ENCODE measurements around the gene GAB2. TPM values are rescaled to one million over a fixed set of nuclear protein-coding genes. Genes with fewer than 3 reads are reported as not detected.

GAB2 gene
- total RNA-seq, 4 donors from 2014 or later: 13.4 to 28.4 (median 19.8) TPM

DNA sequence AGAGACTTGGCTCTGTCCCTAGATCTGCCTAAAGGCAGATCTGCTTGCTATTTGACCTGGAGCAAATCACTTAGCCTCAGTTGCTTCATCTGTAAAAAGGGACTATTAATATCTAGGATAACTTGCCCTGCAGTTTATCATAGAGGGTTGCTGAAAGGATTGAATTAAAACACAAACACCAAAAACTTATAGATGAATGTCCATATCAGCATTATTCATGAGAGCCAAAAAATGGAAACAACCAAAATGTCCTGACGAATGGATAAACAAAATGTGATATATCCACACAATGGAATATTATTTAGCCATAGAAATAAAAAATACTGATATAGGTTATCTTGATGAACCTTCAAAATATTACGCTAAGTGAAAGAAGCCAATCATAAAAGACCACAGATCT, 161.7 kb downstream of the GAB2 start:
- Histone ChIP-seq H3K9me3 (no peaks in the 10 kb centered on the region), H3K27ac (no peak overlapping the region), H3K4me1 (peaks cover 9% of the 10 kb centered on the region), H3K27me3 (no peaks in the 10 kb centered on the region), H3K4me3 (no peak overlapping the region), H3K36me3 (no peaks in the 10 kb centered on the region)
- 94% methylated on average over 2 of the region's 2 CpGs for WGBS
- TF ChIP-seq, protein P1, sequence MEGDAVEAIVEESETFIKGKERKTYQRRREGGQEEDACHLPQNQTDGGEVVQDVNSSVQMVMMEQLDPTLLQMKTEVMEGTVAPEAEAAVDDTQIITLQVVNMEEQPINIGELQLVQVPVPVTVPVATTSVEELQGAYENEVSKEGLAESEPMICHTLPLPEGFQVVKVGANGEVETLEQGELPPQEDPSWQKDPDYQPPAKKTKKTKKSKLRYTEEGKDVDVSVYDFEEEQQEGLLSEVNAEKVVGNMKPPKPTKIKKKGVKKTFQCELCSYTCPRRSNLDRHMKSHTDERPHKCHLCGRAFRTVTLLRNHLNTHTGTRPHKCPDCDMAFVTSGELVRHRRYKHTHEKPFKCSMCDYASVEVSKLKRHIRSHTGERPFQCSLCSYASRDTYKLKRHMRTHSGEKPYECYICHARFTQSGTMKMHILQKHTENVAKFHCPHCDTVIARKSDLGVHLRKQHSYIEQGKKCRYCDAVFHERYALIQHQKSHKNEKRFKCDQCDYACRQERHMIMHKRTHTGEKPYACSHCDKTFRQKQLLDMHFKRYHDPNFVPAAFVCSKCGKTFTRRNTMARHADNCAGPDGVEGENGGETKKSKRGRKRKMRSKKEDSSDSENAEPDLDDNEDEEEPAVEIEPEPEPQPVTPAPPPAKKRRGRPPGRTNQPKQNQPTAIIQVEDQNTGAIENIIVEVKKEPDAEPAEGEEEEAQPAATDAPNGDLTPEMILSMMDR (IDR thresholded peaks at IDR 0.05): no peak
- no peak for TF ChIP-seq POLR2AphosphoS5 (IDR thresholded peaks at IDR 0.05)
- no peak for TF ChIP-seq POLR2A (IDR thresholded peaks at IDR 0.05)
- no peak for TF ChIP-seq EP300 (IDR thresholded peaks at IDR 0.05)
- DNase-seq (ENCODE audit: low spot score in 2 of 2): no peak

- Histone ChIP-seq H3K27ac (no peak overlapping the region), H3K4me1 (peaks cover 9% of the 10 kb centered on the region), H3K9me3 (no peaks in the 10 kb centered on the region), H3K4me3 (no peak overlapping the region), H3K27me3 (no peaks in the 10 kb centered on the region), H3K36me3 (peaks cover 8% of the 10 kb centered on the region)
- no peak for DNase-seq (ENCODE audit: low spot score in 2 of 2)
- 88% methylated on average over 4 of the region's 4 CpGs for WGBS
- TF ChIP-seq POLR2A (IDR thresholded peaks at IDR 0.05) (no peak), EP300 (IDR thresholded peaks at IDR 0.05) (no peak), POLR2AphosphoS5 (IDR thresholded peaks at IDR 0.05) (no peak)
- TF ChIP-seq, protein P1 (IDR thresholded peaks at IDR 0.05): no peak
Measured at GRCh38 chr11:78254268-78254667, 163.4 kb downstream of the GAB2 start.

DNA sequence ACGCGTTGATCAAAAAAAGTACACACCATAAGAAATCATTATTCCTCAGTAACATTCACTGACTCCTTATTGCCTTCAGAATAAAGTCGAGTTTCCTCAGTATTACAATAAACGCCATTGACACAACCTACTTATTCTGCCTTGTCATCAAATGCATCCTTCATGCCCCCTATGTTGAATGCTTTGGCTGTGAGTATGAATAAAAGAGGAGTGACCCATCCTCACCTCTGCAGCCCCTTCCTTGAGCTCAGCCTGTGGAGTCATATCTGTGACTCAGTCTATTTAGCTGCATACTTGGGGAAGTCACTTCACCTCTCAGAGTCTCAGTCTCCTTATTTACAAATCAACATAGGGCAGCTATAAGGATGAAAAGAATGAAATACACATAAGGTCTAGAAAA, 163.8 kb downstream of the GAB2 start:
- no peak for TF ChIP-seq POLR2A (IDR thresholded peaks at IDR 0.05)
- no peak for TF ChIP-seq POLR2AphosphoS5 (IDR thresholded peaks at IDR 0.05)
- TF ChIP-seq, protein P1 (IDR thresholded peaks at IDR 0.05): no peak
- no peak for TF ChIP-seq EP300 (IDR thresholded peaks at IDR 0.05)
- 95% methylated on average over 4 of the region's 4 CpGs for WGBS
- no peak for DNase-seq (ENCODE audit: low spot score in 2 of 2)
- H3K4me3 ChIP-seq: no peak overlapping the region
- H3K27ac ChIP-seq: no peak overlapping the region
- H3K27me3 ChIP-seq: no peaks in the 10 kb centered on the region
- peaks cover 9% of the 10 kb centered on the region for H3K4me1 ChIP-seq
- peaks cover 11% of the 10 kb centered on the region for H3K36me3 ChIP-seq
- H3K9me3 ChIP-seq: no peaks in the 10 kb centered on the region

DNA sequence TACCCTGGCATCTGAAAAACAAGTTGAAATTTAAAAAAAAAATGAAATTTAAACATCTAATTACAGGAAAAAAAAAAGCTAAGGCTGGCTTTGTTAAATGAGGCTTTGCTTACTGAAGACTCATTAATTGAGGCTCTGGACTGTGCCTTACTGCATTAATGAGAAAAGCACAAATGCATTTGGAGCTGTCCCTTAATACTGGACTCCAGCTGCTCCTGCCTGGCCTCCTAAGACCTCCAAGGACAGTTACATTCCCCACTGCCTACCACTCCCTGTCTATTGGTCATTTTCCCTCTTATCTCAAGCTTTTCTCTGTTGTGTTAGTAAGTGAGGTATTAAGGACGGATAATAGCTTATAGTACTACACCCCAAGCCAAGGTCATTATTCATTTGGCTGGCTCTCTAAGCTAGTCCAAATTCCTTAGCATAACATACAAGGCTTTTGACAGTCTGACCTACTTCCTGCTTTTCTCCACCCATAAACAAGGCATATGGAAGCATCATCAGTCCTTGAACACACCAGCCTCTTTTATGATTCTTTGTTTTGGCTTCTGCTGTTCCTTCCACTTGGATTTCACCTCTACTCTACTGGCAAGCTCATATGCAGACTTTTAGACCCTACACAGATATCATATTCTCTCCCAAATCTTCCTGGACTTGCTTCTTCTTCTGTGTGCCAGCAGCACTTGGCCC, 166.4 kb downstream of the GAB2 start:
- Histone ChIP-seq H3K4me1 (peaks cover 3% of the 10 kb centered on the region), H3K36me3 (peaks cover 13% of the 10 kb centered on the region), H3K27ac (no peak overlapping the region), H3K9me3 (no peaks in the 10 kb centered on the region), H3K4me3 (no peak overlapping the region), H3K27me3 (no peaks in the 10 kb centered on the region)
- no peak for DNase-seq (ENCODE audit: low spot score in 2 of 2)
- 25% methylated on average over 1 of the region's 1 CpG for WGBS
- TF ChIP-seq POLR2A (IDR thresholded peaks at IDR 0.05): no peak
- no peak for TF ChIP-seq POLR2AphosphoS5 (IDR thresholded peaks at IDR 0.05)
- TF ChIP-seq, protein P1 (IDR thresholded peaks at IDR 0.05): no peak
- no peak for TF ChIP-seq EP300 (IDR thresholded peaks at IDR 0.05)

- Histone ChIP-seq H3K27ac (no peak overlapping the region), H3K9me3 (no peaks in the 10 kb centered on the region), H3K36me3 (peaks cover 13% of the 10 kb centered on the region), H3K27me3 (no peaks in the 10 kb centered on the region), H3K4me1 (peaks cover 3% of the 10 kb centered on the region), H3K4me3 (no peak overlapping the region)
- DNase-seq (ENCODE audit: low spot score in 2 of 2): no peak
- 95% methylated on average over 8 of the region's 8 CpGs for WGBS
- TF ChIP-seq POLR2AphosphoS5 (IDR thresholded peaks at IDR 0.05) (no peak), POLR2A (IDR thresholded peaks at IDR 0.05) (no peak), EP300 (IDR thresholded peaks at IDR 0.05) (no peak)
- TF ChIP-seq, protein P1 (IDR thresholded peaks at IDR 0.05): no peak
Measured at GRCh38 chr11:78250099-78250498, 167.5 kb downstream of the GAB2 start.

Measured in suprapubic skin (tissue), 4 donors.